Fibroblast of skin of abdomen (primary cell): ENCODE measurements around the gene PTPRM.

Experiments used
- DNase-seq: peaks from one replicate; pipeline ENCODE4 v3.0.0-alpha.2; 2013

PTPRM gene

GRCh38 chr18:7671105-7671504, 104.0 kb downstream of the PTPRM start:
- DNase-seq: no peak

- DNase-seq: no peak
Measured at GRCh38 chr18:7676253-7676873, 109.2 kb downstream of the PTPRM start.

- peak; percentile 61 for DNase-seq
Measured at GRCh38 chr18:7677001-7677400, 109.9 kb downstream of the PTPRM start.

- no peak for DNase-seq
Measured at GRCh38 chr18:7677424-7677823, 110.3 kb downstream of the PTPRM start.

GRCh38 chr18:7678389-7678788, 111.3 kb downstream of the PTPRM start:
- no peak for DNase-seq

GRCh38 chr18:7678801-7679200, 111.7 kb downstream of the PTPRM start:
- DNase-seq: no peak

- DNase-seq: no peak
Measured at GRCh38 chr18:7681298-7681697, 114.2 kb downstream of the PTPRM start.

- no peak for DNase-seq
Measured at GRCh38 chr18:7682321-7682720, 115.2 kb downstream of the PTPRM start.

GRCh38 chr18:7683753-7684152, 116.6 kb downstream of the PTPRM start:
- no peak for DNase-seq

GRCh38 chr18:7684357-7684756, 117.2 kb downstream of the PTPRM start:
- no peak for DNase-seq

GRCh38 chr18:7684966-7685365, 117.8 kb downstream of the PTPRM start:
- no peak for DNase-seq

- no peak for DNase-seq
Measured at GRCh38 chr18:7686278-7686677, 119.2 kb downstream of the PTPRM start.

- DNase-seq: no peak
Measured at GRCh38 chr18:7688580-7688979, 121.5 kb downstream of the PTPRM start.

- no peak for DNase-seq
Measured at GRCh38 chr18:7691206-7691605, 124.1 kb downstream of the PTPRM start.

- peak; percentile 64 for DNase-seq
Measured at GRCh38 chr18:7696780-7697179, 129.7 kb downstream of the PTPRM start.

GRCh38 chr18:7697306-7697705, 130.2 kb downstream of the PTPRM start:
- DNase-seq: no peak

GRCh38 chr18:7711495-7711894, 144.4 kb downstream of the PTPRM start:
- no peak for DNase-seq

GRCh38 chr18:7720395-7720794, 153.3 kb downstream of the PTPRM start:
- DNase-seq: no peak

- no peak for DNase-seq
Measured at GRCh38 chr18:7721532-7721931, 154.4 kb downstream of the PTPRM start.

GRCh38 chr18:7722955-7723354, 155.8 kb downstream of the PTPRM start:
- no peak for DNase-seq

GRCh38 chr18:7723558-7723957, 156.4 kb downstream of the PTPRM start:
- no peak for DNase-seq

- no peak for DNase-seq
Measured at GRCh38 chr18:7725473-7725872, 158.4 kb downstream of the PTPRM start.

- DNase-seq: no peak
Measured at GRCh38 chr18:7725897-7726296, 158.8 kb downstream of the PTPRM start.

GRCh38 chr18:7726522-7726921, 159.4 kb downstream of the PTPRM start:
- DNase-seq: no peak

GRCh38 chr18:7727361-7728076, 160.4 kb downstream of the PTPRM start:
- DNase-seq: peak; percentile 17
